ENCODE results near the gene EIF4G2.

The EIF4G2 gene

GRCh38 chr11:10797001-10797400 lies 11.7 kb downstream of the EIF4G2 start:
- ChIA-PET CTCF (interaction anchor here (1.3 kb wide), 2 partner anchors 26 to 137 kb away, joined by 3 to 4 read pairs; no protein-coding TSS in a partner anchor), POLR2A (interaction anchor here (0.7 to 5.6 kb wide), 4 partner anchors 10 to 61 kb away, joined by 3 to 95 read pairs (median 6); partner anchors contain the start of genes EIF4G2 and ZBED5)
- H3K9me3 ChIP-seq (ENCODE audit: control insufficient read depth, insufficient read depth, low read depth, low read length): no peaks in the 10 kb centered on the region
- no peak overlapping the region for H3K4me3 ChIP-seq (ENCODE audit: low read depth, low read length)
- TF ChIP-seq ZEB2 (tag by site-specific recombination; IDR thresholded peaks at IDR 0.05) (no peak), ZNF138 (tag by site-specific recombination; IDR thresholded peaks at IDR 0.05; ENCODE audit: borderline replicate concordance) (no peak), INSM2 (tag by site-specific recombination; IDR thresholded peaks at IDR 0.05) (no peak), ZFHX2 (tag by site-specific recombination; conservative IDR thresholded peaks at IDR 0.05) (no peak), ZNF184 (tag by site-specific recombination; IDR thresholded peaks at IDR 0.05) (no peak), ZNF211 (tag by site-specific recombination; IDR thresholded peaks at IDR 0.05; ENCODE audit: low read depth) (no peak), SP7 (tag by site-specific recombination; IDR thresholded peaks at IDR 0.05) (no peak), PRDM6 (tag by site-specific recombination; IDR thresholded peaks at IDR 0.05) (no peak), MYNN (tag by site-specific recombination; IDR thresholded peaks at IDR 0.05; ENCODE audit: borderline replicate concordance) (no peak)
- no peak overlapping the region for H3K27ac ChIP-seq (ENCODE audit: extremely low read depth, low read depth, low read length)
- no peaks in the 10 kb centered on the region for H3K4me1 ChIP-seq (ENCODE audit: control insufficient read depth, insufficient read depth, low read length)
- peaks cover 19 to 68% of the 10 kb centered on the region in 2 experiments; a peak in 2 of 3 replicates for H3K36me3 ChIP-seq (ENCODE audit: control insufficient read depth in 2 of 2, insufficient read depth in 1 of 2, low read length in 2 of 2)

GRCh38 chr11:10796191-10796590 lies 12.5 kb downstream of the EIF4G2 start:
- no peak for TF ChIP-seq HOXC10 (CRISPR knock-in tag; IDR thresholded peaks at IDR 0.05)
- no peak for TF ChIP-seq ZNF335 (tag by site-specific recombination; conservative IDR thresholded peaks at IDR 0.05)
- TF ChIP-seq ZSCAN18 (tag by site-specific recombination; IDR thresholded peaks at IDR 0.05): no peak
- TF ChIP-seq ZNF529 (tag by site-specific recombination; IDR thresholded peaks at IDR 0.05; ENCODE audit: insufficient replicate concordance): no peak
- CTCF ChIA-PET: interaction anchor here (1.3 to 1.6 kb wide), 3 partner anchors 26 to 225 kb away, joined by 3 to 5 read pairs (median 4); no protein-coding TSS in a partner anchor
- Histone ChIP-seq H3K27ac (ENCODE audit: extremely low read depth, low read depth, low read length) (no peak overlapping the region), H3K36me3 (ENCODE audit: control insufficient read depth in 2 of 2, insufficient read depth in 1 of 2, low read length in 2 of 2) (peaks cover 16 to 60% of the 10 kb centered on the region in 2 experiments; a peak in 2 of 3 replicates), H3K4me1 (ENCODE audit: control insufficient read depth, insufficient read depth, low read length) (no peaks in the 10 kb centered on the region), H3K9me3 (ENCODE audit: control insufficient read depth, insufficient read depth, low read depth, low read length) (no peaks in the 10 kb centered on the region), H3K4me3 (ENCODE audit: low read depth, low read length) (no peak overlapping the region)
- POLR2A ChIA-PET: interaction anchor here (0.8 to 5.6 kb wide), 7 partner anchors 10 to 225 kb away, joined by 3 to 95 read pairs (median 3); partner anchors contain the start of genes EIF4G2 and ZBED5

- TF ChIP-seq ELK4 (IDR thresholded peaks at IDR 0.05; ENCODE audit: borderline replicate concordance, low read depth, low read length) (no peak), AEBP2 (tag by site-specific recombination; IDR thresholded peaks at IDR 0.05; ENCODE audit: borderline replicate concordance) (no peak), ZFP37 (tag by site-specific recombination; IDR thresholded peaks at IDR 0.05) (no peak), ZNF433 (tag by site-specific recombination; IDR thresholded peaks at IDR 0.05; ENCODE audit: low read depth) (no peak), GLIS2 (tag by site-specific recombination; IDR thresholded peaks at IDR 0.05) (no peak)
- POLR2A ChIA-PET: interaction anchor here (0.5 to 6.5 kb wide), 11 partner anchors 8 to 472 kb away, joined by 3 to 72 read pairs (median 4); partner anchors contain the start of genes CTR9 and EIF4G2
- Histone ChIP-seq H3K27ac (ENCODE audit: extremely low read depth, low read depth, low read length) (no peak overlapping the region), H3K4me1 (ENCODE audit: control insufficient read depth, insufficient read depth, low read length) (no peaks in the 10 kb centered on the region), H3K36me3 (ENCODE audit: control insufficient read depth in 2 of 2, insufficient read depth in 1 of 2, low read length in 2 of 2) (peaks cover 3 to 34% of the 10 kb centered on the region in 2 experiments; a peak in 2 of 3 replicates), H3K9me3 (ENCODE audit: control insufficient read depth, insufficient read depth, low read depth, low read length) (no peaks in the 10 kb centered on the region), H3K4me3 (ENCODE audit: low read depth, low read length) (no peak overlapping the region)
- CTCF ChIA-PET: interaction anchor here (0.5 to 6.3 kb wide), 39 partner anchors 10 to 1250 kb away, joined by 3 to 97 read pairs (median 4); no protein-coding TSS in a partner anchor
Measured at GRCh38 chr11:10793470-10794255, 15.1 kb downstream of the EIF4G2 start.

All from HEK293 (cell line).